HTERT RPE-1 (cell line): ENCODE data around the gene PRKAR1B.
"Not testable (repeated sequence)": the region's sequence is repeated elsewhere in the genome, so short reads cannot be mapped to it uniquely, and the experiment has no call there.

Experiments used
- in situ Hi-C: fragments of 300-500 bp; cut with MboI; formaldehyde crosslinking; loops from 4 replicates; pipeline ENCODE4 v1.14.3; 2020; ENCODE audit warnings: low sequenced_read_pairs

PRKAR1B gene

DNA sequence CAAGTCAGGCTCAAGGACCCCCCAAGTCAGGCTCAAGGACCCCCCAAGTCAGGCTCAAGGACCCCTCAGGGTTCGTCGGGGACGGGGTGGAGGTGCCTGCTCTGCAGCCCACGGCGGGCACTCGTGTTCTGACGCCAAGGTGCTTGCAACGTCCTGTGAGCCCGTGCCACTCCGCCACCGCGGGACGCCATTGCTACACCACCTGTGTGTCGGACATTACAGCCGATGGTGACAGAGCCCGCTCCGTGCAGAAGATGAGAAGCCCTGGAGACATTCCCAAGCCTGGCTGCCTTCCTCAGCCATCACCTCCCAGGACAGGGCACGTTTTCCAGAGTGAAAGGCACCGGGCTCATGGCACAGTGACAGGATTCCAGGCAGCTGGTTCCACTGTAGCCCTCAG is 98.3 kb downstream of the PRKAR1B start:
- in situ Hi-C loops, result no loop called here

DNA sequence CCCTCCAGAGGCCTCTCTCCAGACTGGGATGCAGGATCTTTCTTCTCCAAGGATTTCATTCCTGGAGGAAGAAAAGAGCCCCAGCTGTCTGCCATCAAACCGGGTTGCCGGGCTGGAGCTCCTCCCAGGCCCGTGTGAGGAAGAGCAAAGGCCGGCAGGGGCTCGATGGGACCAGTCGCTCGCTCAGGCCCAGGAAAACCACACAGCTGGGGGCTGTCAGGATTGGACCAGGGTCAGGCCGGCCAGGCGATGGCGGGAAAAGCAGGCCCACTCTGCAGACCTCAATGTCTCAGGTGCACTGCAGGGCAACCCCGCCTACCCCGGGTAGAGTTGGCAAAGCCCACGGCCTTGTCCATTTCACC is 98.7 kb downstream of the PRKAR1B start:
- in situ Hi-C loops, result no loop called here

DNA sequence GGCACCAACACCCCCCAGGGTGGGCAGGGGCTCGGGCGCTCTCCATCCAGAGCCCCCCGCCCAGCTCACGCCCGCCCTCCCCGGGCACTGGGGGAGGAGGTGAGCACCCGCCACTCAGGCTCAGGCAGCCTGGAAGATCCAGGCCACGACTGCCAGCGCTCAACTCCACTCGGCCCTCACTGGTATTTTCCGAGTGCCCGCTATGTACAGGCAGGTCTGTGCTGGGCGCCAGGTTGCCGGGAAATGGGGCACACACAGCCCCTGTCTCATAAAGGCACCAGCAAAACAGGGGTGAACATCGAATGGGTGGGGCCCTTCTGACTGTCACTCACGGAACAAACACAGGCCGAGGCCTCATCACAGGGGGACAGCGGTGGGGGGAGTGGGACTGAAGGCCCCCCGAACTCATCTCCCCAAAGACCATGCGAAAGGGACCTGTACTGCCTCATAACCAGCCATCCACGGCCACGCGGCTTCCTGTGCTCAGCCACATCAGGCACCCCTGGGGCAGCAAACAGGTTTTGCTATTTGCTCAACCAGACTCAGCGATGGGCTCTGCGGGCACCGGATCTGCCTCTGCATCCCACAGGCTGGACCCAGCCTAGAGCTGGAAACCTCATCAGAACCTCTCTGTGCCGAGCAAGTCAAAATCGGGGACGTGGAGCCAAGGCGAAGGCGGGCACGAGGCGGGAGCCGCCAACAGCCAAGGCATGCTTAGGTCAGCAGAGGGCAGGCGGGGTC is 99.2 kb downstream of the PRKAR1B start:
- in situ Hi-C loops, result no loop called here

DNA sequence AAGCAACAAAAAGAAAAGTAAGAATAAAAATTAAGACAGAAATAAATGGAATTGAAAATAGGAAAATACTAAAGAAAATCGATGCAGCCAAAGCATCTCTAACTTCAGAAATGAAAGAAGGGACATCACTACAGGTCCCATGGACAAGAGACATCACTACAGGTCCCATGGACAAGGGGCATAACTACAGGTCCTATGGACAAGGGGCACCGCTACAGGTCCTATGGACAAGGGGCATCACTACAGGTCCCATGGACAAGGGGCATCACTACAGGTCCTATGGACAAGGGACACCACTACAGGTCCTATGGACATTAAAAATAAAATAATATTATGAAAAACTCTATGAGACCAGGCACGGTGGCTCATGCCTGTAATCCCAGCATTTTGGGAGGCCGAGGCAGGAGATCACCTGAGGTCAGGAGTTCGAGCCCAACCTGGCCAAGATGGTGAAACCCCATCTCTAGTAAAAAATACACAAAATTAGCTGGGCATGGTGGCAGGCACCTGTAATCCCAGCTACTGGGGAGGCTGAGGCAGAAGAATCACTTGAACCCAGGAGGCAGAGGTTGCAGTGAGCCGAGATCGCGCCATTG is 101.6 kb downstream of the PRKAR1B start:
- in situ Hi-C loops, result no loop called here

DNA sequence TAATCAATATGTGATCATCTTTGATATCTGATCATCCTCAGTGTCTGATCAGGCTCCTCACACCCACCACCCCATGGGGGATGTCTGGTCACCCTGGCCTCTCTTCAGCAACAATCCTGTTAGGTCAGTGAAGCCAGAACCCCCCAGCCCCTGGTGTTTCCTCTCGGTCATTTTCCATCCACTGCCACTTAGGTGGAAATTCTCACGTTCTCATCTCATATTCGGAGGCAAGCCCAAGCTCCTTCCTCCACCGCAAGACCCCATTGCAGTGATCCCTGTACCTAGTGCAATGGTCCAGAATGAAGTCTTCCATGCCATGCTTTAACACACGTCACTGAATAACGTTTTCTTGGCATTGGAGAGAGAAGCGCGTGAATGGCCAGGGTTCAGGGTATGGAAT is 103.6 kb downstream of the PRKAR1B start:
- in situ Hi-C loops, result no loop called here

DNA sequence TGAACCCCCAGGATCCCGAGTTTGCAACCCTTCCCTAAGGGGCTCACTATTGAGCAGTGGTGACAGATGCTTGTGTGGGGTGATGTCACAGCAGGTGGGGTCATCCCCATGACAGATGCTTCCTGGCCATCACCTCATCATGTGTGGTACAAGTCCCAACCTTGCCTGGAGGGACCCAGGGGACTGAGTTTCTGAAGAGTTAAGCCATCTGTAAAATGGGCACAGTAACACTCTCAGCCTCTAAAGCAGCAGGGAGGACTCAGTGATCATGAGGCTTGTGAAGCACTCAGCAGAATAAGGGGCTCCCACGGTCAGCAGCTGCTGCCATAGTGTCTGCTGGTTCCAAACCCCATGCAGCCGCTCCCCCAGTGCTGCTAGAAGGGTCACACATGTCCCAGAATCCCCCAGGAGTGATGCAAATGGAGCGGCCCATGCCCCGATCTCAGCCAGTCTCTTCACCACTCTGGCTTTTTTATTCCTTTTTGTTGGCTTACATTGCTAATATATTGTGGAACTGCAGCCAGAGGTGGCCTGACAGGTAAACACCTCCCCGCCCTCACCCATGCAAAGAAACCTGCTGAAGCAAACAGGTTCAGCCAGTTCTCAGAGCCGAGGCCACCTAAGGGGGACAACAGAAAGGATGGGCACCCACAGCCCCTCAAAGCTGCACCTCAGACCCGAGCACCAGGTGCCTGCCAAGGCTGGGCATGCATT is 105.4 kb downstream of the PRKAR1B start:
- in situ Hi-C loops, result no loop called here

DNA sequence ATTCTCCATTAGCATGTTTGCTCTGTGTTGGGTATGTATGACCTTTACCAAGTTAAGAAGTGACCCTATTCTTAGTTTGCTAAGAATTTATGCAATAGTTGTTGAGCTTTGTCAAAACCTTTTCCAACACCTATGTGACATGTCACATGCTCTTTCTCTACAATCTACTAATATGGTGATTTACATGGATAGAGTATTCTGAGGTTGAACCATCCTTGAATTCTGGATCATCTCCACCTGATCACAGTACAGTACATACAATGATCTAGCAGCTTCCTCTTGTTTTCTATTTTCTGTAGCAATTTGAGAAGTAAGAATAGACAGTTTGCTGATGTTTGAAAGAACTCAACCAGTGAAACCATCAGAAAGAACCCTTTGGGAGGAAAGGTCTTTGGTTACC is 106.2 kb downstream of the PRKAR1B start:
- in situ Hi-C loops, result no loop called here

DNA sequence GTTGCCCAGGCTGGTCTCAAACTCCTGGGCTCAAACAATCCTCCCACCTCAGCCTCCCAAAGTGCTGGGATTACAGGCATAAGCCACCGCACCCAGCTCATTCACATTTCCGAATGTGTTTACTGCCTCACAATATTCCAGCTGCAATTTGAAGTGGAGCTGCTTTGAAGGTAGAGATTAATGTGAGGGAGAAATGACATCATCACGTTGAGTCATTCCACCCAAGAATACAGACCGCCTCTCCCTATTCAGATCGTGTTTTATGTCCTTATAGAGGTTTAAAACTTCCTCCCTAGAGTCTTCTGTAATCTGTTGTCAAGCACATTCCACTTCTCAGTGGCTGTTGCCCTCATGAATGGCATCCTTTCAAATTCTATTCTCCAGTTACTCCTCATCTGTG is 107.0 kb downstream of the PRKAR1B start:
- in situ Hi-C loops, result no loop called here

DNA sequence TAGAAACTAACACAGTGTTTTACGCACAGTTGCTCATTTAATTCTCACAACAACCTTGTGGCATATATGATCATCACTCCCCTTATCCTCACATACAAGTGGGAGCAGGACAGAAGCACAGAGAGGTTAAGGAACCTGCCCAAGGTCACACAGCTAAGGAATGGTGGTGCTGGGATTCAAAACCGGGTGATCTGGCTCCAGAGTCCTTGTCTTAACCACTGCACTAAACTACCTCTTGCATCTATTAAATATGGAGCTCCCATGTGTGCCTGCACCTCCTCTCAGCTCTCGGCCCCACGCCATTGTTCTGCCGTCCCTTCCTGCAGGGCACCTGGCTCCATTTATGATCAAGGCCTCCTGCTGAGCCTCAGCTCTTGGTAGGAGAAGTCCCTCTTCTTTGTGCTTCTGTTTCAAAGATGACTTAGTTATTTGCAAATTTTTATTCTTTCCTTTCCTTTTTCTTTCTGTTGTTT is 107.7 kb downstream of the PRKAR1B start:
- in situ Hi-C loops, result no loop called here

DNA sequence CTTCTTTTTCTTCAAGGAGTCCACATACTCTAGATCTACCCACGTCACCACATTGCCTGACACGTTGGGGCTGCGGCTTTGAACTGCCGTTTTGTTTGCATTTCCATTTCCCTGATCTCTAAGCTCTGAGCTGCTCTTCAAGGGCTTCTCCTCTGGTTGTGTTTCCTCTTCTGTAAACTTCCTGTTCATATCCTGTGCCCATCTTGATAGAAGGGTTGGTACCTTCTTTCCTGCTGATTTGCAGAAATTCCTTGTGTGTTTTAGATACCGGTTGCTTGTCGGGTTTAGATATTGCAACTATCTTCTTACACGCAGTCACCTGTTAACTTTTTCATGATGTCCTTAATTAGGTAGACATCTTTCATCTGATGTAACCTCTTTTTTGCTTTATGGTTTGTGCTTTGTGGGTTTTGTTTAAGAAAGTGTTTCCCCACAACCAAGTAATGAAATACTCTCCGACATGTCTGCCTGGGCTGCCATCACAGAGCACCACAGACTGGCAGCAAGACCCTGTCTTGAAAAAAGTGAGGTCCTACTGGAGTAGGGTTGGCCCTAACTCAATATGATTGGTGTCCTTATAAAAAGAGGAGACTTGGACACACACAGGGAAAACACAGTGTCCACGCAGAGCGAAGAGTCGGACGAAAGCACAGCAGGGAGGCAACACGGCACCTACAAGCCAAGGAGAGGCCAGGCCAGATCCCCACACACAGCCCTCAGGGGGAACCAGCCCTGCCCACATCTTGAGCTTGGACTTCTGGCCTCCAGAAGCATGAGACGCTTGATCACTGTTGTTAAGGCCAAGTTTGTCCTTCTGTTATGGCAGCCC is 108.3 kb downstream of the PRKAR1B start:
- in situ Hi-C loops, result no loop called here

DNA sequence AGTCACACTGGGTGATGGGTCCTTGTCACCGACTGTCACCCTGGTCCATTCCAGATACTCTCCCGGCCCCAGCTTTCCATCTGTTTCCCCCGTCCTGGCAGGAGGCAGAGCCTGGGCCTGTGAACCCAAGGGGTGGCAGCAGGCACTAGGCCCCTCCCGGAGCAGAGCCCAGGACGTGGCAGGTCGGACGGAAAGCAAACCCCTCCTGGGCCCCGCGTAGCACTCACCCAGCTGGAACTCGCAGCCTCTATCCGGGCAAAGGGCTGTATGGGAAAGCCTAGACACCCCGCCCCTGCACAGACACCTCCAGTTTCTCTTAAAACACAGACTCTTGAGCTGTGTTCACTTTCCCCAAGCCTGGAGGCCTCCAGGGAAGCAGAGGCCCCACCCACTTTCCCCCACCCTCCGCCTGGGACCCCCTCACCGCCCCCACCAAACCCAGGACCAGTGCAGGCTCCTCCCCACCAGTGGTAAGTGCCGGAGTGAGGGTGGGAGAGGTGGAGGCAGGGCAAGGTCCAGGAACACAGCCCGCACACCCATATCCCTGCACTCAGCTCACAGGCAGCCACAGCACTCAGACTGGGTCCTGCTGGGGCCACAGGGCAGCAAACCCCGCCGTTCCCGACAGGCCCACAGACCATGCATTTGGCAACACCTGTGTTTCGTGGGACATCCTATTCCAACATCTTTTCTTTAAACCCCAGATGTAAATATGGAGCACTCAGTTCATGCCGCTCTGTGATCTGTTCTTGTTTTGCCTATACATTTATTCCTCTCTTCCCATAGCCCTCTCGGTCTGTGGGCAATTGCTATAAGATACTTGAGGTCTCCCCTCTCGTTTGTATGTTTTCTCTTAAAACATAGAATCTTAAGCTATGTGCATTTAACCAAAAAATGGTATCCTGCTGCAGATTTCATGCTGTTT is 109.2 kb downstream of the PRKAR1B start:
- in situ Hi-C loops, result no loop called here

DNA sequence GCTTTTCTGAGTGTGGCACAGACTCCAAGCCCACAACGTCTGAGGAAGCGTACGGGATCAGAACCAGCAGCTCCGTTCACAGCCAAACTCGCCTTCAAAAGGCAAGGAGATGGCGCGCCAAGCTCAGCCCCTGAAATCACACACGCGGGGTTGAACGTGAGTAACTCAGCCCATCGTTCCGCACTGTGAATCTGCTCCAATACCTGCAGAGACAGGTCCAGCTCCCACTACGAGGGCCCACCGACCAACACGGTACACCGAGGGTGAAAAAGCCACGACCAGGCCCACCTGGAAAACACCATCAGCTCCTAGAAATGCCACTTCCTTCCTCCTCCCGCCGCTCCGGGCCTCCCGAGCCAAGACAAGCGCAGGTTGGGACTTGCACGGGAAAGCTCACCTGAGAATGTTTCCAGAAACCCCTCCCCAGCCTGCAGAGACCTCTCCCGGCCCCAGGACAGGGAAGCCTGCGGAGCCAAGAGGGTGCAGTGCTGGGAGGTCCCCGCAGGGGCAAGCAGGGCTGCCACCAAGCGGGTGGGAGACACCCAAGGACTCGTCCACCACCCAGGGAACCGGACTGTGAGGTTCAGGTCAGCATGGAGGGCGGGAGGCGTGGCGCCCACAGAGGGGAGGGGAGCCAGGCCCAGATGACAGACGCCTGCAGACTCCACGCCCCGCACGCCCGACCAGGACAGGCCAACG is 113.5 kb downstream of the PRKAR1B start:
- in situ Hi-C loops, result no loop called here

DNA sequence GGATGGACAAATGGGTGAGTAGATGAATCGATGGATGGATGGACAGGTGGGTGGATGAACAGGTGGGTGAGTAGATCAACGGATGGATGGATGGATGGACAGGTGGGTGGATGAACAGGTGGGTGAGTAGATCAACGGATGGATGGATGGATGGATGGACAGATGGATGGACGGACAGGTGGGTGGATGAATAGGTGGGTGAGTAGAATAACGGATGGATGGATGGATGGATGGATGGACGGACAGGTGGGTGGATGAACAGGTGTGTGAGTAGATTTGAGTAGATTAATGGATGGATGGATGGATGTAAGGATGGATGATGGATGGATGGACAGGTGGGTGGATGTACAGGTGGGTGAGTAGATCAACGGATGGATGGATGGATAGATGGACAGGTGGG is 115.2 kb downstream of the PRKAR1B start:
- in situ Hi-C loops, result not testable (repeated sequence)

DNA sequence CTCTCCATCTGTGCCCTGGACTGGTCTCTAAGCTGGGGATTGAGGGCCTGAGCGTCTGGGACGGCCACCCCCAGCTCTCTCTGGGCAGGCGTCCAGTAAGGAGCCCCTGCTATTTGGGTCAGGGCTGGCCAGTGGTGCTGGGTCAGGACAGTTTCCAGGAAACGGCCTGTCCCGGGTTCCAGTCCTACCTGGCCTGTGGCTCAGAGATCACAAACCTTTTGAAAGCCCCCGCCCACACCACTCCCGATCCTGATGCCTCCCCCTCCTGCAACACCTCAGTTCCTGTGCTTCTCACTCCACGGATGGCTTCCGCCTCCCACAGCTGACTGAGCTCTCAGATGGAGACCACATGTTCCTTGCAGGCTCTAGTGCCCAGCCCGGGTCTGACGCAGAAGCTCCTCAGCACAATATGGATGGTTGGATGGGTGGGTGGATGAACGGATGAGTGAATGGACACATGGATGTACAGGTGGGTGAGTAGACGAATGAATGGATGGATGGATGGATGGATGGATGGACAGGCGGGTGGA is 115.7 kb downstream of the PRKAR1B start:
- in situ Hi-C loops, result no loop called here

DNA sequence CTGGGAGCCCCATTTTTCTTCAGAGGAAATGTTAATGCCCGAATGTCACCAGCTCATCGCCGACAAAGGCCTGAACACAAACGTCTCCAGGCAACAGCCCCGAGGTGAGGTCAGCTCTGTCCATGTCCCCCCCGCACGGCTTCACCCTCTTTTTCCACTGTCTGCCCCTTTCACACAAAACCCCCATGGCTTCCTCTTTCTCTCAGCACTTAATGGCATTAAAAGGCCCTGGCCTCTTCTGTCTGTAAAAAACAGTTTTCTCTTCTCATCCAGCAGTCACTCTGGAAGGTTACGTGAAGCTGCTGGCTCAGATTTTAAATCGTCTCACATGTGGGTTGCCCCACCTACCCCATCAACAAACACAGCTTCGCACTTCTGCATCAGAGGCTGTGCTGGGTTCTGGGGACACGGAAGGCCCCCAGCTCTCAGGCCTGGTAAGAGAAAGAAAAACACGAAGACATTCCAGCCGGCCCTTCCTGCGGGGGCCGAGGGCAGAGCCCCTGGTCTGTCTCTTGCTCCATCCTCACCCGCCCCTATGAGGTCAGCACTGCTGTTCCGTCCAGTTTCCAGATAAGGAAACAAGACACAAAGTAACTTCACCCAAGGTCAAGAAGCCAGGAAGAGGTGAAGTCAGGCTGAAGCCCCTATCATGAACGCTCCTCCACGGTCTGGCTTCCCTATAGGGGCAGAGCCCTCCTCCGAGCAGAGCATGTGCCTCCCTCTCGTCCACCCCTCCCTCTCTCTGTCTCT is 116.4 kb downstream of the PRKAR1B start:
- in situ Hi-C loops, result no loop called here

DNA sequence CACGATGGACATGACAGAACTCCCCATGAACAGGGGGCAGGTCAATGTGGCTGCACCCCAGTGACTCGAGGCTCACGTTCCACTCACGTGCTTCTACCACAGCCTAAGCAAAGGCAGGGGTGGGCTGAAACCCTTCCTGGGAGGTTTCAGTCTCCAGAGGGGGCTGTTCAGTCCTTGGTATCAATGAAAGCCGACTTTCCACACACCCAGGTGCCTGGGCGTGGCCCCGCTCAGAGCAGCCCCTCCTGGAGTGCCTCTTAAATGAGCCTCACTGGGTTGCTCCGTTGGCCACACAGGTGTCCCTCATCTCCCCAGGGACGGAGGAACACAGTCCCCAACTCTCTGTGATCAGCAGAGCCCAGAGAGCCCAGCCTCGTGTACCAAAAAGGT is 116.9 kb downstream of the PRKAR1B start:
- in situ Hi-C loops, result no loop called here

DNA sequence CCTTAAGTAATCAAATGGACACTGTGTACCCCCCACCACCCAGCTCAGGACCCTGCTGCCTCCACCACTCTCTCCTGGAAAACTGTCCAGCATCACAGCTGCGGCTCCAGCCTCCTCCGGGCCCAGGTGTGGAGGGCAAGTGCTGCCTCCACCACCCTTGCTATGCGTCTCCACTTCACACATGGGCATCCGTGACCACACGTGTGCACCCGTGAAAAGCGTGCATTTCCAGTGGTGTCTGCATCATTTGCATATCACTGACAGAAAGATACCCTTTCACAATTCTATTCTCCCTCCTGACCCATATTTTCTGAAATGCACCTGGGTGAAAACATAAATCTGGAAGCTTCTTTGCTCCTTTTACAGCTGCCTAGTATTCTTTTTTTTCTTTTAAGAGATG is 117.7 kb downstream of the PRKAR1B start:
- in situ Hi-C loops, result no loop called here

DNA sequence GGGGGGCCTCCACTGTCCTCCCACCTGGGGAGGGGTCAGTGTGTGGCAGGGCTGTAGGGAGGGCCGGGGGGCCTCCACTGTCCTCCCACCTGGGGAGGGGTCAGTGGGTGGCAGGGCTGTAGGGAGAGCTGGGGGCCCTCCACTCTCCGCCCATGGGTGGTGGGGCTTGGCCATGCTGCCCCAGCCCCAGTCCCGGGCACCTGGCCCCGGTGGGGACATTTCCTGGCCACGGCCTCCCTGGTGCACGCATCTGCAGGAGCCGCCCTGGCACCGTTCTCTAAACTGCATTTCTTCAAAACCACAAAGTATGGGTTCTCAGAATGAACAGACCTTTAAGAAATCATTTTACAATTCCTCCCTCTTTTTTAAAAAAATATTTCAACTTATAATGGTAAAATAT is 118.1 kb downstream of the PRKAR1B start:
- in situ Hi-C loops, result no loop called here

DNA sequence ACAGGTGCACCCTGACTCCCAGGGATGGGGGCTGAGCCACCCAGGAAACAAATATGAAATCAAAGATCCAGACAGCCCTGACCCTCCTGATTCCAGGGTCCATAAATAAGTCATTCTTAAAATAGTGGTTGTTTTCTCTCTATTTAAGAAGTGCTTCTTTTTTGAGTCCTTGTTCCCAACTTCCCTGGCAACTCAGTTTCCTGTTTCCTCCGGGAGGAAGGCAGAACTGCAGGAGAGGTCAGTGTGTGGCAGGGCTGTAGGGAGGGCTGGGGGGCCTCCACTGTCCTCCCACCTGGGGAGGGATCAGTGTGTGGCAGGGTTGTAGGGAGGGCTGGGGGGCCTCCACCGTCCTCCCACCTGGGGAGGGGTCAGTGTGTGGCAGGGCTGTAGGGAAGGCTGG is 118.7 kb downstream of the PRKAR1B start:
- in situ Hi-C loops, result no loop called here
